ENCODE data around the gene EHD1. TPM values are rescaled to one million over a fixed set of nuclear protein-coding genes. Genes with fewer than 3 reads are reported as not detected.
A peak's percentile ranks its signal among the peaks of the same experiment; 100 is the strongest.

EHD1 gene
- total RNA-seq, 2 donors from 2014 or later: 39.7 to 43.8 TPM

- Mint-ChIP-seq H3K36me3 (ENCODE audit: low read depth) (peaks cover 8% of the 10 kb centered on the region), H3K4me3 (peak overlapping the region; percentile 88), H3K4me1 (peaks cover 28% of the 10 kb centered on the region), H3K27ac (peak overlapping the region; percentile 70), H3K27me3 (ENCODE audit: insufficient read depth) (peaks cover 3% of the 10 kb centered on the region), H3K9me3 (no peaks in the 10 kb centered on the region)
- H3K4me1 ChIP-seq (ENCODE audit: control insufficient read depth, insufficient read depth, low read length): no peaks in the 10 kb centered on the region
- H3K27ac ChIP-seq (ENCODE audit: low read depth, low read length): no peak overlapping the region
- H3K27me3 ChIP-seq (ENCODE audit: control insufficient read depth, insufficient read depth, low read length, poor library complexity, severe bottlenecking): no peaks in the 10 kb centered on the region
- peak overlapping the region; percentile 71 for H3K9ac ChIP-seq (ENCODE audit: extremely low read depth, low read length, poor library complexity, severe bottlenecking)
- H3K4me3 ChIP-seq (ENCODE audit: low read length): peak overlapping the region; percentile 96
- TF ChIP-seq CTCF (conservative IDR thresholded peaks at IDR 0.05): no peak
- no peak for DNase-seq
- H3K9me3 ChIP-seq (ENCODE audit: control insufficient read depth, low read length): no peaks in the 10 kb centered on the region
- 0 to 1% methylated on average over 11 to 21 of the region's 21 CpGs for WGBS, 2 experiments (ENCODE audit: insufficient coverage in 1 of 2, insufficient read length in 1 of 2)
- peaks cover 5% of the 10 kb centered on the region for H3K36me3 ChIP-seq (ENCODE audit: control insufficient read depth, insufficient read depth, low read length)
These were observed 263 bp downstream of the EHD1 start for GRCh38 chr11:64878223-64878493.

- H3K9me3 Mint-ChIP-seq: no peaks in the 10 kb centered on the region
- H3K27me3 Mint-ChIP-seq (ENCODE audit: insufficient read depth): peaks cover 3% of the 10 kb centered on the region
- TF ChIP-seq CTCF (conservative IDR thresholded peaks at IDR 0.05): no peak
- peak overlapping the region; percentile 88 for H3K4me3 Mint-ChIP-seq
- peak overlapping the region; percentile 71 for H3K9ac ChIP-seq (ENCODE audit: extremely low read depth, low read length, poor library complexity, severe bottlenecking)
- no peak overlapping the region for H3K27ac ChIP-seq (ENCODE audit: low read depth, low read length)
- no peaks in the 10 kb centered on the region for H3K9me3 ChIP-seq (ENCODE audit: control insufficient read depth, low read length)
- peaks cover 9% of the 10 kb centered on the region for H3K36me3 ChIP-seq (ENCODE audit: control insufficient read depth, insufficient read depth, low read length)
- 0 to 4% methylated on average over 13 to 41 of the region's 41 CpGs for WGBS, 2 experiments (ENCODE audit: insufficient coverage in 1 of 2, insufficient read length in 1 of 2)
- H3K4me1 Mint-ChIP-seq: peaks cover 28% of the 10 kb centered on the region
- H3K4me1 ChIP-seq (ENCODE audit: control insufficient read depth, insufficient read depth, low read length): no peaks in the 10 kb centered on the region
- DNase-seq: peak; percentile 62
- peak overlapping the region; percentile 96 for H3K4me3 ChIP-seq (ENCODE audit: low read length)
- H3K27me3 ChIP-seq (ENCODE audit: control insufficient read depth, insufficient read depth, low read length, poor library complexity, severe bottlenecking): no peaks in the 10 kb centered on the region
- peaks cover 12% of the 10 kb centered on the region for H3K36me3 Mint-ChIP-seq (ENCODE audit: low read depth)
- peak overlapping the region; percentile 70 for H3K27ac Mint-ChIP-seq
These were observed 815 bp downstream of the EHD1 start for GRCh38 chr11:64877390-64878222.

- H3K27ac ChIP-seq (ENCODE audit: low read depth, low read length): no peak overlapping the region
- DNase-seq: no peak
- H3K27ac Mint-ChIP-seq: no peak overlapping the region
- H3K9me3 Mint-ChIP-seq: no peaks in the 10 kb centered on the region
- H3K4me1 ChIP-seq (ENCODE audit: control insufficient read depth, insufficient read depth, low read length): no peaks in the 10 kb centered on the region
- H3K4me1 Mint-ChIP-seq: peaks cover 28% of the 10 kb centered on the region
- H3K36me3 ChIP-seq (ENCODE audit: control insufficient read depth, insufficient read depth, low read length): peaks cover 12% of the 10 kb centered on the region
- H3K9ac ChIP-seq (ENCODE audit: extremely low read depth, low read length, poor library complexity, severe bottlenecking): no peak overlapping the region
- H3K9me3 ChIP-seq (ENCODE audit: control insufficient read depth, low read length): no peaks in the 10 kb centered on the region
- peak overlapping the region; percentile 88 for H3K4me3 Mint-ChIP-seq
- peak overlapping the region; percentile 96 for H3K4me3 ChIP-seq (ENCODE audit: low read length)
- H3K27me3 Mint-ChIP-seq (ENCODE audit: insufficient read depth): peaks cover 3% of the 10 kb centered on the region
- TF ChIP-seq CTCF (conservative IDR thresholded peaks at IDR 0.05): no peak
- H3K27me3 ChIP-seq (ENCODE audit: control insufficient read depth, insufficient read depth, low read length, poor library complexity, severe bottlenecking): no peaks in the 10 kb centered on the region
- 64 to 69% methylated on average over 13 to 14 of the region's 14 CpGs for WGBS, 2 experiments (ENCODE audit: insufficient coverage in 1 of 2, insufficient read length in 1 of 2)
- H3K36me3 Mint-ChIP-seq (ENCODE audit: low read depth): peaks cover 14% of the 10 kb centered on the region
These were observed 1.5 kb downstream of the EHD1 start for GRCh38 chr11:64876835-64877341.
